ENCODE data around the gene VAT1L. TPM values are rescaled to one million over a fixed set of nuclear protein-coding genes. Genes with fewer than 3 reads are reported as not detected.

VAT1L gene
- total RNA-seq, 2 experiments from 2014 or later: not detected

- DNase-seq: no peak
- Mint-ChIP-seq H3K27me3 (peaks cover 32% of the 10 kb centered on the region), H3K27ac (no peak overlapping the region), H3K9me3 (no peaks in the 10 kb centered on the region), H3K4me3 (peak overlapping the region; percentile 35), H3K4me1 (ENCODE audit: low read depth) (no peaks in the 10 kb centered on the region), H3K36me3 (no peaks in the 10 kb centered on the region)
- ChIA-PET POLR2A (interaction anchor here (0.6 kb wide), 1 partner anchor 338 kb away, joined by 3 read pairs; no protein-coding TSS in a partner anchor), CTCF (interaction anchor here (1.2 kb wide), 1 partner anchor 288 kb away, joined by 5 read pairs; no protein-coding TSS in a partner anchor)
- intact Hi-C loops (cut with micrococcal nuclease): no loop called here
Measured at GRCh38 chr16:77963185-77964044, 175.1 kb downstream of the VAT1L start.

GRCh38 chr16:77965346-77965745 lies 177.0 kb downstream of the VAT1L start:
- POLR2A ChIA-PET: no interaction called here
- Mint-ChIP-seq H3K4me3 (no peak overlapping the region), H3K4me1 (ENCODE audit: low read depth) (no peaks in the 10 kb centered on the region), H3K27ac (no peak overlapping the region), H3K9me3 (no peaks in the 10 kb centered on the region), H3K36me3 (no peaks in the 10 kb centered on the region), H3K27me3 (peaks cover 31% of the 10 kb centered on the region)
- CTCF ChIA-PET: no interaction called here
- DNase-seq: no peak
- intact Hi-C loops (cut with micrococcal nuclease): no loop called here

GRCh38 chr16:77967054-77967904 lies 178.9 kb downstream of the VAT1L start:
- intact Hi-C loops (cut with micrococcal nuclease): no loop called here
- DNase-seq: no peak
- Mint-ChIP-seq H3K27ac (no peak overlapping the region), H3K9me3 (no peaks in the 10 kb centered on the region), H3K4me1 (ENCODE audit: low read depth) (no peaks in the 10 kb centered on the region), H3K4me3 (no peak overlapping the region), H3K27me3 (peaks cover 27% of the 10 kb centered on the region), H3K36me3 (no peaks in the 10 kb centered on the region)
- ChIA-PET POLR2A (no interaction called here), CTCF (interaction anchor here (0.6 to 1.2 kb wide), 3 partner anchors 36 to 1325 kb away, joined by 3 to 6 read pairs (median 3); no protein-coding TSS in a partner anchor)

GRCh38 chr16:77969861-77970260 lies 181.5 kb downstream of the VAT1L start:
- Mint-ChIP-seq H3K4me1 (ENCODE audit: low read depth) (no peaks in the 10 kb centered on the region), H3K4me3 (no peak overlapping the region), H3K9me3 (no peaks in the 10 kb centered on the region), H3K36me3 (no peaks in the 10 kb centered on the region), H3K27me3 (peaks cover 19% of the 10 kb centered on the region), H3K27ac (no peak overlapping the region)
- ChIA-PET POLR2A (no interaction called here), CTCF (interaction anchor here (0.7 to 2.7 kb wide), 6 partner anchors 19 to 295 kb away, joined by 3 to 17 read pairs (median 4); no protein-coding TSS in a partner anchor)
- intact Hi-C loops (cut with micrococcal nuclease): no loop called here
- DNase-seq: no peak

GRCh38 chr16:77970371-77970770 lies 182.0 kb downstream of the VAT1L start:
- ChIA-PET CTCF (interaction anchor here (0.9 to 2.7 kb wide), 11 partner anchors 17 to 734 kb away, joined by 3 to 17 read pairs (median 3); no protein-coding TSS in a partner anchor), POLR2A (no interaction called here)
- H3K9me3 Mint-ChIP-seq: no peaks in the 10 kb centered on the region
- no peak overlapping the region for H3K4me3 Mint-ChIP-seq
- H3K27ac Mint-ChIP-seq: no peak overlapping the region
- no peak for DNase-seq
- intact Hi-C loops (cut with micrococcal nuclease): no loop called here
- peaks cover 16% of the 10 kb centered on the region for H3K27me3 Mint-ChIP-seq
- H3K36me3 Mint-ChIP-seq: no peaks in the 10 kb centered on the region
- no peaks in the 10 kb centered on the region for H3K4me1 Mint-ChIP-seq (ENCODE audit: low read depth)

GRCh38 chr16:77971306-77972061 lies 183.1 kb downstream of the VAT1L start:
- Mint-ChIP-seq H3K27me3 (peaks cover 9% of the 10 kb centered on the region), H3K4me1 (ENCODE audit: low read depth) (no peaks in the 10 kb centered on the region), H3K27ac (no peak overlapping the region), H3K9me3 (no peaks in the 10 kb centered on the region), H3K36me3 (no peaks in the 10 kb centered on the region), H3K4me3 (no peak overlapping the region)
- ChIA-PET CTCF (interaction anchor here (0.9 to 2.7 kb wide), 5 partner anchors 20 to 297 kb away, joined by 3 to 17 read pairs (median 3); no protein-coding TSS in a partner anchor), POLR2A (no interaction called here)
- peak; percentile 82 for DNase-seq
- intact Hi-C loops (cut with micrococcal nuclease): loop anchor here (1.0 kb wide), 3 partner anchors 296 to 735 kb away; no protein-coding TSS in a partner anchor

GRCh38 chr16:77972062-77972392 lies 183.7 kb downstream of the VAT1L start:
- Mint-ChIP-seq H3K4me1 (ENCODE audit: low read depth) (no peaks in the 10 kb centered on the region), H3K36me3 (no peaks in the 10 kb centered on the region), H3K9me3 (no peaks in the 10 kb centered on the region), H3K4me3 (no peak overlapping the region), H3K27me3 (peaks cover 7% of the 10 kb centered on the region), H3K27ac (no peak overlapping the region)
- intact Hi-C loops (cut with micrococcal nuclease): no loop called here
- DNase-seq: no peak
- CTCF ChIA-PET: interaction anchor here (0.9 to 2.7 kb wide), 3 partner anchors 31 to 298 kb away, joined by 3 to 17 read pairs (median 7); no protein-coding TSS in a partner anchor
- POLR2A ChIA-PET: no interaction called here

- H3K27ac Mint-ChIP-seq: no peak overlapping the region
- H3K27me3 Mint-ChIP-seq: peaks cover 5% of the 10 kb centered on the region
- POLR2A ChIA-PET: no interaction called here
- DNase-seq: peak; percentile 23
- intact Hi-C loops (cut with micrococcal nuclease): no loop called here
- H3K9me3 Mint-ChIP-seq: no peaks in the 10 kb centered on the region
- H3K4me3 Mint-ChIP-seq: no peak overlapping the region
- no peaks in the 10 kb centered on the region for H3K4me1 Mint-ChIP-seq (ENCODE audit: low read depth)
- H3K36me3 Mint-ChIP-seq: no peaks in the 10 kb centered on the region
- CTCF ChIA-PET: interaction anchor here (1.0 to 2.3 kb wide), 2 partner anchors 72 to 300 kb away, joined by 3 to 7 read pairs; no protein-coding TSS in a partner anchor
Measured at GRCh38 chr16:77974883-77975282, 186.5 kb downstream of the VAT1L start.

GRCh38 chr16:77975942-77976341 lies 187.6 kb downstream of the VAT1L start:
- DNase-seq: no peak
- CTCF ChIA-PET: interaction anchor here (2.3 kb wide), 1 partner anchor 301 kb away, joined by 7 read pairs; no protein-coding TSS in a partner anchor
- intact Hi-C loops (cut with micrococcal nuclease): no loop called here
- Mint-ChIP-seq H3K9me3 (no peaks in the 10 kb centered on the region), H3K4me3 (no peak overlapping the region), H3K27ac (no peak overlapping the region), H3K36me3 (no peaks in the 10 kb centered on the region), H3K4me1 (ENCODE audit: low read depth) (no peaks in the 10 kb centered on the region), H3K27me3 (peaks cover 5% of the 10 kb centered on the region)
- POLR2A ChIA-PET: no interaction called here

GRCh38 chr16:77977339-77977738 lies 189.0 kb downstream of the VAT1L start:
- Mint-ChIP-seq H3K27me3 (peaks cover 3% of the 10 kb centered on the region), H3K27ac (no peak overlapping the region), H3K9me3 (no peaks in the 10 kb centered on the region), H3K4me1 (ENCODE audit: low read depth) (no peaks in the 10 kb centered on the region), H3K36me3 (no peaks in the 10 kb centered on the region), H3K4me3 (no peak overlapping the region)
- intact Hi-C loops (cut with micrococcal nuclease): no loop called here
- DNase-seq: no peak
- ChIA-PET POLR2A (no interaction called here), CTCF (no interaction called here)

- Mint-ChIP-seq H3K27me3 (peaks cover 6% of the 10 kb centered on the region), H3K27ac (no peak overlapping the region), H3K9me3 (no peaks in the 10 kb centered on the region), H3K4me3 (no peak overlapping the region), H3K36me3 (no peaks in the 10 kb centered on the region), H3K4me1 (ENCODE audit: low read depth) (no peaks in the 10 kb centered on the region)
- intact Hi-C loops (cut with micrococcal nuclease): no loop called here
- ChIA-PET CTCF (interaction anchor here (0.7 kb wide), 1 partner anchor 216 kb away, joined by 3 read pairs; no protein-coding TSS in a partner anchor), POLR2A (no interaction called here)
- DNase-seq: no peak
Measured at GRCh38 chr16:77985111-77985510, 196.7 kb downstream of the VAT1L start.
